ENCODE data around the gene STXBP4. TPM values are rescaled to one million over a fixed set of nuclear protein-coding genes. Genes with fewer than 3 reads are reported as not detected.

Gene STXBP4
- total RNA-seq, 1 donor from 2014 or later: 12.6 TPM

- Mint-ChIP-seq H3K9me3 (ENCODE audit: unreplicated experiment) (no peaks in the 10 kb centered on the region), H3K4me3 (ENCODE audit: unreplicated experiment) (no peak overlapping the region), H3K27me3 (ENCODE audit: low read depth, unreplicated experiment) (no peaks in the 10 kb centered on the region), H3K4me1 (ENCODE audit: low read depth, unreplicated experiment) (no peaks in the 10 kb centered on the region), H3K27ac (ENCODE audit: unreplicated experiment) (no peak overlapping the region), H3K36me3 (ENCODE audit: low read depth, unreplicated experiment) (no peaks in the 10 kb centered on the region)
- H3K4me3 ChIP-seq (ENCODE audit: insufficient read depth, low read depth, low read length): no peak overlapping the region
- no peaks in the 10 kb centered on the region for H3K4me1 ChIP-seq (ENCODE audit: insufficient read depth, low read length)
- H3K4me2 ChIP-seq (ENCODE audit: low read length): no peak overlapping the region
- FAIRE-seq: no peak
- H3K36me3 ChIP-seq (ENCODE audit: insufficient read depth, low read length): no peaks in the 10 kb centered on the region
- TF ChIP-seq EZH2 (IDR thresholded peaks at IDR 0.05; ENCODE audit: insufficient read depth, low read length) (no peak), CTCF (IDR thresholded peaks at IDR 0.05; ENCODE audit: insufficient read depth, low read depth, low read length) (no peak)
- no peak overlapping the region for H3K9ac ChIP-seq (ENCODE audit: low read length)
- H3K27me3 ChIP-seq (ENCODE audit: insufficient read depth, low read length): no peaks in the 10 kb centered on the region
- no peaks in the 10 kb centered on the region for H4K20me1 ChIP-seq (ENCODE audit: insufficient read depth, low read length)
- DNase-seq (ENCODE audit: low read depth): no peak
- H3K9me3 ChIP-seq (ENCODE audit: insufficient read depth, low read depth, low read length): no peaks in the 10 kb centered on the region
- H2AFZ ChIP-seq (ENCODE audit: low read depth, low read length): no peak overlapping the region
- H3K79me2 ChIP-seq (ENCODE audit: insufficient read depth, low read length): no peaks in the 10 kb centered on the region
- no peak overlapping the region for H3K27ac ChIP-seq (ENCODE audit: low read depth, low read length)
Observed at GRCh38 chr17:55038291-55038690, 69.7 kb downstream of the STXBP4 start.

- H3K4me3 Mint-ChIP-seq (ENCODE audit: unreplicated experiment): no peak overlapping the region
- H3K4me3 ChIP-seq (ENCODE audit: insufficient read depth, low read depth, low read length): no peak overlapping the region
- H3K9ac ChIP-seq (ENCODE audit: low read length): no peak overlapping the region
- H3K27ac Mint-ChIP-seq (ENCODE audit: unreplicated experiment): no peak overlapping the region
- no peaks in the 10 kb centered on the region for H3K9me3 ChIP-seq (ENCODE audit: insufficient read depth, low read depth, low read length)
- TF ChIP-seq CTCF (IDR thresholded peaks at IDR 0.05; ENCODE audit: insufficient read depth, low read depth, low read length): no peak
- no peak for TF ChIP-seq EZH2 (IDR thresholded peaks at IDR 0.05; ENCODE audit: insufficient read depth, low read length)
- DNase-seq (ENCODE audit: low read depth): no peak
- H3K4me2 ChIP-seq (ENCODE audit: low read length): no peak overlapping the region
- H3K36me3 Mint-ChIP-seq (ENCODE audit: low read depth, unreplicated experiment): no peaks in the 10 kb centered on the region
- H3K27ac ChIP-seq (ENCODE audit: low read depth, low read length): no peak overlapping the region
- no peaks in the 10 kb centered on the region for H3K27me3 Mint-ChIP-seq (ENCODE audit: low read depth, unreplicated experiment)
- H2AFZ ChIP-seq (ENCODE audit: low read depth, low read length): no peak overlapping the region
- no peaks in the 10 kb centered on the region for H3K9me3 Mint-ChIP-seq (ENCODE audit: unreplicated experiment)
- H3K4me1 ChIP-seq (ENCODE audit: insufficient read depth, low read length): no peaks in the 10 kb centered on the region
- H3K27me3 ChIP-seq (ENCODE audit: insufficient read depth, low read length): no peaks in the 10 kb centered on the region
- H3K4me1 Mint-ChIP-seq (ENCODE audit: low read depth, unreplicated experiment): no peaks in the 10 kb centered on the region
- H4K20me1 ChIP-seq (ENCODE audit: insufficient read depth, low read length): no peaks in the 10 kb centered on the region
- FAIRE-seq: no peak
- H3K36me3 ChIP-seq (ENCODE audit: insufficient read depth, low read length): no peaks in the 10 kb centered on the region
- no peaks in the 10 kb centered on the region for H3K79me2 ChIP-seq (ENCODE audit: insufficient read depth, low read length)
Observed at GRCh38 chr17:55040611-55041010, 72.0 kb downstream of the STXBP4 start.

- no peak overlapping the region for H2AFZ ChIP-seq (ENCODE audit: low read depth, low read length)
- H3K27ac ChIP-seq (ENCODE audit: low read depth, low read length): no peak overlapping the region
- DNase-seq (ENCODE audit: low read depth): no peak
- H3K9ac ChIP-seq (ENCODE audit: low read length): no peak overlapping the region
- H3K27me3 Mint-ChIP-seq (ENCODE audit: low read depth, unreplicated experiment): no peaks in the 10 kb centered on the region
- TF ChIP-seq EZH2 (IDR thresholded peaks at IDR 0.05; ENCODE audit: insufficient read depth, low read length) (no peak), CTCF (IDR thresholded peaks at IDR 0.05; ENCODE audit: insufficient read depth, low read depth, low read length) (peak; percentile 38)
- no peak overlapping the region for H3K4me2 ChIP-seq (ENCODE audit: low read length)
- H3K27ac Mint-ChIP-seq (ENCODE audit: unreplicated experiment): no peak overlapping the region
- no peaks in the 10 kb centered on the region for H3K27me3 ChIP-seq (ENCODE audit: insufficient read depth, low read length)
- FAIRE-seq: no peak
- H3K36me3 ChIP-seq (ENCODE audit: insufficient read depth, low read length): no peaks in the 10 kb centered on the region
- no peaks in the 10 kb centered on the region for H3K4me1 Mint-ChIP-seq (ENCODE audit: low read depth, unreplicated experiment)
- H4K20me1 ChIP-seq (ENCODE audit: insufficient read depth, low read length): no peaks in the 10 kb centered on the region
- no peaks in the 10 kb centered on the region for H3K9me3 Mint-ChIP-seq (ENCODE audit: unreplicated experiment)
- no peaks in the 10 kb centered on the region for H3K79me2 ChIP-seq (ENCODE audit: insufficient read depth, low read length)
- H3K36me3 Mint-ChIP-seq (ENCODE audit: low read depth, unreplicated experiment): no peaks in the 10 kb centered on the region
- no peaks in the 10 kb centered on the region for H3K4me1 ChIP-seq (ENCODE audit: insufficient read depth, low read length)
- H3K4me3 Mint-ChIP-seq (ENCODE audit: unreplicated experiment): no peak overlapping the region
- no peak overlapping the region for H3K4me3 ChIP-seq (ENCODE audit: insufficient read depth, low read depth, low read length)
- no peaks in the 10 kb centered on the region for H3K9me3 ChIP-seq (ENCODE audit: insufficient read depth, low read depth, low read length)
Observed at GRCh38 chr17:55053855-55054254, 85.3 kb downstream of the STXBP4 start.
